Stimulated activated memory B cell treated with anti-CD40 and anti-IgM and Interleukin-4, amounts not matched to agents 10 μg/mL and 1 μg/mL and 100 μg/mL, for 72 hours (primary cell): ENCODE results near the gene BTN1A1.
A peak's percentile ranks its signal among the peaks of the same experiment; 100 is the strongest.
"Not testable (repeated sequence)": the region's sequence is repeated elsewhere in the genome, so short reads cannot be mapped to it uniquely, and the experiment has no call there.

Experiments used
- ATAC-seq: fragments of 150-1000 bp; cut with Tn5 transposase; 2 replicates; pipeline ENCODE4 v1.10.0; 2021
- H3K27ac Mint-ChIP-seq: one replicate; pipeline ENCODE4 v1.8.0; 2022; ENCODE audit warnings: mild to moderate bottlenecking, mixed read lengths
- H3K27me3 Mint-ChIP-seq: one replicate; pipeline ENCODE4 v1.8.0; 2022; ENCODE audit warnings: mixed read lengths
- H3K36me3 Mint-ChIP-seq: one replicate; pipeline ENCODE4 v1.8.0; 2022; ENCODE audit warnings: mixed read lengths
- H3K4me1 Mint-ChIP-seq: one replicate; pipeline ENCODE4 v1.8.0; 2022; ENCODE audit warnings: mixed read lengths
- H3K4me3 Mint-ChIP-seq: one replicate; pipeline ENCODE4 v1.8.0; 2022; ENCODE audit warnings: mild to moderate bottlenecking, moderate library complexity, mixed read lengths
- H3K9me3 Mint-ChIP-seq: one replicate; pipeline ENCODE4 v1.8.0; 2022; ENCODE audit warnings: mixed read lengths

Gene BTN1A1, protein sequence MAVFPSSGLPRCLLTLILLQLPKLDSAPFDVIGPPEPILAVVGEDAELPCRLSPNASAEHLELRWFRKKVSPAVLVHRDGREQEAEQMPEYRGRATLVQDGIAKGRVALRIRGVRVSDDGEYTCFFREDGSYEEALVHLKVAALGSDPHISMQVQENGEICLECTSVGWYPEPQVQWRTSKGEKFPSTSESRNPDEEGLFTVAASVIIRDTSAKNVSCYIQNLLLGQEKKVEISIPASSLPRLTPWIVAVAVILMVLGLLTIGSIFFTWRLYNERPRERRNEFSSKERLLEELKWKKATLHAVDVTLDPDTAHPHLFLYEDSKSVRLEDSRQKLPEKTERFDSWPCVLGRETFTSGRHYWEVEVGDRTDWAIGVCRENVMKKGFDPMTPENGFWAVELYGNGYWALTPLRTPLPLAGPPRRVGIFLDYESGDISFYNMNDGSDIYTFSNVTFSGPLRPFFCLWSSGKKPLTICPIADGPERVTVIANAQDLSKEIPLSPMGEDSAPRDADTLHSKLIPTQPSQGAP

DNA sequence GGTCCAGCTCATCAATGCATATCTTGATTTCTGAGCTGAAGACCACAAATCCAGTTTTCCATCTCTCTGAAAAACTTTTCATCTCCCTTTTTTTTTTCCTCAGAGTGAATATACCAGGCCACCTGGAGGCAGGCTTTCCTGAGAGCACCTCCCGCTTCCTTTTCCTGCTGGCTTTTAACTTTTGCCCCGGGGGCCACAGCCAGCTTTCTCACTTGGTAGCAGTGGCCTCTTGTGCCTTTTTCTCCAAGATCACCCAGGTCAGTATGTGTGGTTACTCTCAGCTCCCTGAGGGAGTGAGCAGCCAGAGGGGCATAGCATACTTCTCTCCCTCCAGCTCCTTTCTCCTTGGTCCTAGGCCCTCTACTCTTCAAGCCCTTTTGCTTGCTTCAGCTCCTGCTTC, at the start of gene BTN1A1:
TSS of gene BTN1A1 (plus strand) at position 202 of the 400 bp plus-strand sequence. CDS start 984 bp downstream, outside the sequence.
- Mint-ChIP-seq H3K27me3 (no peaks in the 10 kb centered on the region), H3K9me3 (no peaks in the 10 kb centered on the region), H3K27ac (peak within 1 kb of the TSS; percentile 69), H3K4me1 (peaks cover 27% of the 10 kb centered on the region), H3K4me3 (peak within 1 kb of the TSS; percentile 88), H3K36me3 (no peaks in the 10 kb centered on the region)
- ATAC-seq: no peak

DNA sequence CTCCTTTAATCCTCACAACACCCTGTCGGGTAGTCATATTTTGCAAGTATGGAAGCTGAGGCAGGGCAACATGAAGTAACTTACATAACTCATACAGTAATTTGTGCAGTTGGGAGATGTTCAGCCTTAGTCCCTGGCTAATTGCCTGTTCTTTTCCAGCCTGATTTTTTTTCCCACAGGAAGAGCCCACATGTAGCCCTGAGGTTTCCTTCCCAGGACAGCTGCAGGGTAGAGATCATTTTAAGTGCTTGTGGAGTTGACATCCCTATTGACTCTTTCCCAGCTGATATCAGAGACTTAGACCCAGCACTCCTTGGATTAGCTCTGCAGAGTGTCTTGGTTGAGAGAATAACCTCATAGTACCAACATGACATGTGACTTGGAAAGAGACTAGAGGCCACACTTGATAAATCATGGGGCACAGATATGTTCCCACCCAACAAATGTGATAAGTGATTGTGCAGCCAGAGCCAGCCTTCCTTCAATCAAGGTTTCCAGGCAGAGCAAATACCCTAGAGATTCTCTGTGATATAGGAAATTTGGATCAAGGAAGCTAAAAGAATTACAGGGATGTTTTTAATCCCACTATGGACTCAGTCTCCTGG, 47.4 kb upstream of the BTN1A1 start:
- H3K4me3 Mint-ChIP-seq: no peak overlapping the region
- H3K4me1 Mint-ChIP-seq: peaks cover 18% of the 10 kb centered on the region
- H3K27me3 Mint-ChIP-seq: no peaks in the 10 kb centered on the region
- no peaks in the 10 kb centered on the region for H3K9me3 Mint-ChIP-seq
- peaks cover 42% of the 10 kb centered on the region for H3K36me3 Mint-ChIP-seq
- H3K27ac Mint-ChIP-seq: no peak overlapping the region
- no peak for ATAC-seq

DNA sequence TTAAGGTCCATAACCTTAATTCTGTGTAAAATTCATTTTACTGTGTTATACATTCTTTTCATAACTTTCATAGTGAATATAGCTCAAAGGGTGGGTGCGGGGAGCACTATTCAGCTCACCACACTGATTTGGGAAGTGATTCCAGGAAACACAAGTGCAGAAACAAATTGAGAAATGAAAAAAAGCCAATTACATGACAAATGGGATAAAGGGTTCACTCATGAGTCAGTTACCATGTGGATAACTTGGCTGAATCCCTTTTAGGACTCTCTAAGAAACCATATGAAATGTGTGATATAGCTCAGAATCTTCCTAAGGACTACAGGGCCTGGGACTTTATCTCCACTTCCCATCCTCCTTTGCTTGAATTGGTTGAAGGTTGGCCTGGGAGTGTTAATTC, 45.5 kb upstream of the BTN1A1 start:
- H3K27ac Mint-ChIP-seq: no peak overlapping the region

DNA sequence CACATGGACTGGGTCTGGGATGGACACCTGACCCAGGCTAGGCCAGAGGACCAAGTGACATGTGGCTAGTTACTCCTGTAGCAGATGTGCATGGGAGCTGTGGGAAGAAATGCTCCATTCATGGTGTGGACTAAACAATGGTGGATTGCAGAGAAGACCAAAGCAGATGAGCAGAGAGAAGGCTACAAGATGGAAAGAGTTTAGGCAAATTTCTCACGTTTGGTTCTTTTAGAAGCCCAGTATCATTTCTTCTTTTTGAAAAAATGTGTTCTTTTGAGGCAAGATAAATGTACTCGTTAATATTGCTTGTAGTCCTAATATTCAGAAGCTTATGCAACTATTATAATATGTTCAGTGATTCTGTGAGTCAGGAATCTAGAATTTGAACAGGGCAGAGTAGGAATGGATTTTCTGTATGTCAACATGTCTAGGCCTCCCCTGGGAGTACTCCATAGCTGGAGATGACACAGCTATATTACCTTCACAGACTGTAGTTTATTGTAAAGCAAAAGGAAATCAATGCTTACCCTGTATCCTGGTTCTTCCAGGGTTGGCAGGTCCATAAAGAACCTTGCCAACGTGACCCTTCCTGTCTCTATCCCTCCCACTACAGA, 44.6 kb upstream of the BTN1A1 start:
- Mint-ChIP-seq H3K4me1 (peaks cover 38% of the 10 kb centered on the region), H3K27me3 (no peaks in the 10 kb centered on the region), H3K27ac (no peak overlapping the region), H3K4me3 (no peak overlapping the region), H3K9me3 (no peaks in the 10 kb centered on the region), H3K36me3 (peaks cover 36% of the 10 kb centered on the region)
- no peak for ATAC-seq

More for the DNA sequence above, 45.5 kb upstream of the BTN1A1 start:
- Mint-ChIP-seq H3K4me3 (no peak overlapping the region), H3K36me3 (peaks cover 39% of the 10 kb centered on the region), H3K9me3 (no peaks in the 10 kb centered on the region), H3K27me3 (no peaks in the 10 kb centered on the region), H3K4me1 (peaks cover 30% of the 10 kb centered on the region)
- ATAC-seq: no peak

DNA sequence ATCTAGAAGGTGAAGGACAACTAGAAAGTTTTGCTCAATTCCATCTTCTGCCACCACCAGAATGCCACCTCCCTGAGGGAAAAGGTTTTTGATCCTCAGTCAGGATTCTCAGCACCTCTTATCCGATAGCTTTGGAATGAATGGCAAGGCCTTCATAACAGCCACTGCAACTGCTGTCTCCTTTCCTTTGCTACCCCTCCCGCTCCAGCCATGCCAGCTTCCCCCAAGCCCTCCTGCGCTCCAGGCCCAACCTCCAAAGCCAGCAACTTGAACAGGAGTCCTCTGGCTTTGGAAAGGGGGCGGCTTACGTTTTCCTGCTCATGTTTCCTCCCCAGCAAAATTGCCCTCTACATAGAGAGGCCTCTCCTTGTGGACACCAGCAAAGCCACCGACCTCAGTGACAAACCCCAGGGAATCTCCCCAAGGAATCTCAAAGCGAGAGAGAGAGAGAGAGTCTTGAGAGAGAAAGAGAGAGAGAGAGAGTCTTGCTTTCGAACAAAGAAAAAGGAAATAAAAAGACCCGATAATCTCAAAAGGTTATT, 42.8 kb upstream of the BTN1A1 start:
- H3K4me3 Mint-ChIP-seq: peak overlapping the region; percentile 99
- ATAC-seq: peak; percentile 25
- no peaks in the 10 kb centered on the region for H3K27me3 Mint-ChIP-seq
- H3K4me1 Mint-ChIP-seq: peaks cover 53% of the 10 kb centered on the region
- H3K9me3 Mint-ChIP-seq: no peaks in the 10 kb centered on the region
- peaks cover 28% of the 10 kb centered on the region for H3K36me3 Mint-ChIP-seq
- peak overlapping the region; percentile 98 for H3K27ac Mint-ChIP-seq

DNA sequence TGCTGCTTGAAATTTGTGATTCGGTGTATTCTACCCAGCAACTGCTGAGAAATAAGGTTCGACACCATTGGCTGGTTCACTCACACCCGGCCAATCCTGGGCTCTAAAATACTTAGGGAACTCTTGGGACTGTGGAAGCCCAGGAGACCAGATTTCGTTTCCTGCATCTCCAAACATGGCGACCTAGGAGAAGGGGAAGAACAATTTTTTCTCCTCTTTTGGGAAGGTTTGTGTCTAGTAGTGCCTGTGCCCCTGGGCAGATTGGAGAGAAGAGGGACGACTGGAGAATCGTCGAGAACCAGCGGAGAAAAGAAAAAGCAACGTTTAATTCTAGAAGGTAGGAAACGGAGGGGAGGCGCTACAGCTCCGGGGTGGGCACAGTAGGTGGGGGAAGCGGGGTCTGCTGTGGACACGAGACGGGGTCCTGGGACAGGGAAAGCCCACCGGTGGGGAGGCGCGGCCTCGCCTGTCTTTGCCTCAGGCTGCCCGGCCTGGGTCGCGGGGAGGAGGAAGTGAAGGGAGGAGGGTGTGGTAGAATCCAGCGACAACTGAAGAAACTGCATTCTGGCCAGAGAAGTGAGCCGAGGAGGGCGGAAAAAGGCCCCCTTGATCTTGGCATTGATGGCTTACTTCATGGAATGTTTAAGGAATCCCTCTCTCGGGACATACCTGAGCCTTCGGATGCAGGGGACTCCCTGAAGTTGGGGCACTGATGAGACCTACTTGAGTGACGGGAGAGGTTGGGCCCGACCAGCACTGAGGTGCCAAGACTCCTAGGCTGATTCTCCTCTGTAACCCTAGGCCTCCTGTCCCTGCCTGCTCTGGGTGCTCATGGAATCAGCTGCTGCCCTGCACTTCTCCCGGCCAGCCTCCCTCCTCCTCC, 42.1 kb upstream of the BTN1A1 start, which contains the start of gene BTN2A1:
TSS of gene BTN2A1 (plus strand) at position 150 of the 883 bp plus-strand sequence. CDS start at position 832, 682 bp downstream.
- peaks cover 34% of the 10 kb centered on the region for H3K36me3 Mint-ChIP-seq
- H3K27ac Mint-ChIP-seq: peak within 1 kb of the TSS; percentile 98
- H3K27me3 Mint-ChIP-seq: no peaks in the 10 kb centered on the region

DNA sequence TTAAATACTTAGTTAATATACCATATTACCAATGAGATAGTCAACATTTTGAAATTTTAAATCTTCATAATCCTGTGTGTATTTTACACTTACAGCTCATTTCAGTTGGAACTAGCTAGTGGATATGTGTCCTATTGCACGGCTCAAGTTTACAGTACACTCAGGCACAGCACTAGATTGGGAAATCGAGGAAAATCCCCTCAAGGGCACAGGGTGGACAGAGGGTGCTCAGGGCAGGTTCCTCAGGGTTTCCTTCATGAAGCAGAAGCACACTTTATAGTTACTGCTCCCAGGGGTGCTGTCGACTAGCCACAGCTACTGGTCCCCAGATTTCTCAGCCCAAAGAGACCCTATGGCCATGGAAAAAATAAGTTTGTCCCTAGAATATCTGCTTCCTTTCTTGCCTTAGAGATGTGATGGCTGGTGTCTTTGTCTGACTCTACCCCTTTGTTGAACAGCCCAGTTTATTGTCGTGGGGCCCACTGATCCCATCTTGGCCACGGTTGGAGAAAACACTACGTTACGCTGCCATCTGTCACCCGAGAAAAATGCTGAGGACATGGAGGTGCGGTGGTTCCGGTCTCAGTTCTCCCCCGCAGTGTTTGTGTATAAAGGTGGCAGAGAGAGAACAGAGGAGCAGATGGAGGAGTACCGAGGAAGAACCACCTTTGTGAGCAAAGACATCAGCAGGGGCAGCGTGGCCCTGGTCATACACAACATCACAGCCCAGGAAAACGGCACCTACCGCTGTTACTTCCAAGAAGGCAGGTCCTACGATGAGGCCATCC, 40.9 kb upstream of the BTN1A1 start:
- peak overlapping the region; percentile 98 for H3K27ac Mint-ChIP-seq
- peak overlapping the region; percentile 71 for H3K4me3 Mint-ChIP-seq
- ATAC-seq: no peak
- no peaks in the 10 kb centered on the region for H3K27me3 Mint-ChIP-seq
- H3K9me3 Mint-ChIP-seq: no peaks in the 10 kb centered on the region
- peaks cover 72% of the 10 kb centered on the region for H3K4me1 Mint-ChIP-seq
- peaks cover 46% of the 10 kb centered on the region for H3K36me3 Mint-ChIP-seq

More for the DNA sequence above, 42.1 kb upstream of the BTN1A1 start, which contains the start of gene BTN2A1:
- no peaks in the 10 kb centered on the region for H3K9me3 Mint-ChIP-seq
- peak within 1 kb of the TSS; percentile 99 for H3K4me3 Mint-ChIP-seq
- H3K4me1 Mint-ChIP-seq: peaks cover 60% of the 10 kb centered on the region
- peak; percentile 99 for ATAC-seq

DNA sequence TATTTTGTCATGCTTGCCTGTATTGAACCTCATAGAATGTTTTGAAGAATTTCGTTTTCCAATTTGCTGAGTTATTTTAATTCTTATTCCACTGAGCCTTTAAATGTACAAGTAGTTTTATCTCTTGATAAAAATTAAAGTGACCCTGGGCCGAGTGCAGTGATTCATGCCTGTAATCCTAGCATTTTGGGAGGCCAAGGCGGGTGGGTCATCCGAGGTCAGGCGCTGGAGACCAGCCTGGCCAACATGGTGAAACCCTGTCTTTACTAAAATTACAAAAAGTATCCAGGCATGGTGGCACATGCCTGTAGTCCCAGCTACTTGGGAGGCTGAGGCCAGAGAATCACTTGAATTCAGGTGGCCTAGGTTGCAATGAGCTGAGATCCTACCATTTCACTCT, 38.8 kb upstream of the BTN1A1 start:
- H3K36me3 Mint-ChIP-seq: peaks cover 65% of the 10 kb centered on the region
- not testable (repeated sequence) for H3K27ac Mint-ChIP-seq, ATAC-seq, H3K9me3 Mint-ChIP-seq, H3K4me3 Mint-ChIP-seq, H3K27me3 Mint-ChIP-seq
- peaks cover 77% of the 10 kb centered on the region for H3K4me1 Mint-ChIP-seq

DNA sequence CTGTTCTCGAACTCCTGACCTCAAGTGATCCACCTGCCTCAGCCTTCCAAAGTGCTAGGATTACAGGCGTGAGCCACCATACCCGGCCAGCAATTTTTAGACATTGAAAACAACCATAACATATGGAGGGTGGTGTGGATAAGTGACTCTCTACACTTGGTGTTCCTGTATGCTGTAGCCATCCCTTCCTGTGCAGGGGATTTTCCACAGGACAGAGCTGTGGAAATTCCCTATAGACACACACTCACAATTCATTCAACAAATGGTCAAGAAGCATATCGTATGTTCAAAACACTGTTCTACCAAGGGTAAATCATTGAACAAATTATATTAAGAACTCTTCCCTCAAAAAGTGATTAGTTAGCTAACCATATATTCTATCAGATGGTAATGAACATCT, 36.1 kb upstream of the BTN1A1 start:
- H3K27me3 Mint-ChIP-seq: no peaks in the 10 kb centered on the region
- ATAC-seq: no peak
- H3K4me3 Mint-ChIP-seq: no peak overlapping the region
- H3K4me1 Mint-ChIP-seq: peaks cover 73% of the 10 kb centered on the region
- H3K27ac Mint-ChIP-seq: peak overlapping the region; percentile 31
- H3K36me3 Mint-ChIP-seq: peaks cover 80% of the 10 kb centered on the region
- no peaks in the 10 kb centered on the region for H3K9me3 Mint-ChIP-seq

DNA sequence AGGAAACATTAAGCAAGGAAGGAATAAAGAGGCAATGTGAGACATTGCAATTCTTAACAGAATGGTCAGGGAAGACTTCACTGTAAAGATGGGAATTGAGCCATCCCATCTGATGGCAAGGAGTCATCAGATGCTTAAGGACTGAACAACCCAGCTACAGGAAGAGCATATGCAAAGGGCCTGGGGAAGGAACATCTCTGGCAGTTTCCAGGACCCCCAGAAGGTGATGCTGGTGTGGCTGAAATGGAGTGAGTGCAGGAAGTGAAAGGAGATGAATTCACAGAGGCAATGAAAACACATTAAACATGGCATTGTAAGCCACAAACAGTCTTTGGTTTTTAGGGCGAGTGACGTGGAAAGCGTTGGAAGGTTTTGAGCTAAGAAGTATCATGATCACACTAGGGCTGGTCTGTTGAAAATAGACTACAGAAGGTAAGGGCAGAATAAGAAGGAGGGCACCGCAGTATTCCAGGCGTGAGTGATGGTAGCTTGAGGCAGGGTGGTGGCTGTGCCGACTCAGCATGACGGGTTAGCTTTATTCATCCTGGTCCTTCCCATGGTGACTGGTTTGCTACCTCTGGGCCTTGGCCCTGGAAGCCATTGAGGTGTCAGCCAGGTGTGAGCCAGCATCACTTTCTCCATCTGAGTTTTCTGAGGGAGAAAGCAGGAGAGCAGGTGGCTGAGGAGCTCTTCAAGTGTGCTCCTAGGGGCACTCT, 35.5 kb upstream of the BTN1A1 start:
- H3K27ac Mint-ChIP-seq: peak overlapping the region; percentile 31
- peaks cover 78% of the 10 kb centered on the region for H3K36me3 Mint-ChIP-seq
- H3K4me1 Mint-ChIP-seq: peaks cover 70% of the 10 kb centered on the region
- no peak overlapping the region for H3K4me3 Mint-ChIP-seq
- no peak for ATAC-seq
- no peaks in the 10 kb centered on the region for H3K27me3 Mint-ChIP-seq
- no peaks in the 10 kb centered on the region for H3K9me3 Mint-ChIP-seq

DNA sequence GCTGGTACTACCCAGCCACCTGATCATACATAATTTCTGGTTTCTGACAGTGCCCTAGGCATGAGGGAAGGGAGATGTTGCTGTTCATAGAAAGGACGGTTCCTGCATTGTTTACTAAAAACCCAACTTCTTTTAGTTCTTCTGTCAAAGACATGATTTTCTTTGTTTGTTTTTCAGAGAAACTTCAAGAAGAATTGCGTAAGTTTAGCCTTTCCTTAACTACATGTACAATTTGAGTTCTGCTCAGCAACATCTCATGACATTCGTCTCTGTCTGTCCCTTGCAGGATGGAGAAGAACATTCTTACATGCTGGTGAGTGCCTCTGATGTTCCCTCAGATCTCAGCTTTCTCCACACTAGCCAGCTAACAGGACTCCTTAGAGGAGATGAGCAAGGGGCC, 34.3 kb upstream of the BTN1A1 start:
- no peak for ATAC-seq
- H3K9me3 Mint-ChIP-seq: no peaks in the 10 kb centered on the region
- peaks cover 58% of the 10 kb centered on the region for H3K4me1 Mint-ChIP-seq
- H3K36me3 Mint-ChIP-seq: peaks cover 75% of the 10 kb centered on the region
- no peak overlapping the region for H3K4me3 Mint-ChIP-seq
- no peak overlapping the region for H3K27ac Mint-ChIP-seq
- no peaks in the 10 kb centered on the region for H3K27me3 Mint-ChIP-seq

DNA sequence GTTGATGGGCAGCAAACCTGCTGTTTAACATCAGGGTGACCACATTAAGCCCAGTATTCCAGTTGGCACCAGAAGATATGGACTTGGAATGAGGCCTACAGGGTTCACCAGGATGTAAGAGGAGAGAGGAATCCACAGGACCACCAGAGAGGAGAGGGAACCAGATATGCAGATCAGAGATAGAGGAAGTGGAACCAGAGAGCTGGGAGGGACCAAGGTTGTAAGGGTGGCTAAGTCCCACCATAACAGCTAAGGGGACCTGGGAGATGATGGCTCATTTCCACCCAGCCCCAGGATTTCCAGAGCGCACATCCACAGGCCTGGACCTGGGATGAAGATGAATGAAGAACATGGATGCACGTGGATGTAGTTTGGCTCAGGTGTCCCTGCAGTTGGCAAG, 31.3 kb upstream of the BTN1A1 start:
- Mint-ChIP-seq H3K4me3 (no peak overlapping the region), H3K4me1 (peaks cover 46% of the 10 kb centered on the region), H3K36me3 (peaks cover 76% of the 10 kb centered on the region), H3K27ac (peak overlapping the region; percentile 62), H3K27me3 (no peaks in the 10 kb centered on the region), H3K9me3 (peaks cover 8% of the 10 kb centered on the region)
- peak; percentile 47 for ATAC-seq

DNA sequence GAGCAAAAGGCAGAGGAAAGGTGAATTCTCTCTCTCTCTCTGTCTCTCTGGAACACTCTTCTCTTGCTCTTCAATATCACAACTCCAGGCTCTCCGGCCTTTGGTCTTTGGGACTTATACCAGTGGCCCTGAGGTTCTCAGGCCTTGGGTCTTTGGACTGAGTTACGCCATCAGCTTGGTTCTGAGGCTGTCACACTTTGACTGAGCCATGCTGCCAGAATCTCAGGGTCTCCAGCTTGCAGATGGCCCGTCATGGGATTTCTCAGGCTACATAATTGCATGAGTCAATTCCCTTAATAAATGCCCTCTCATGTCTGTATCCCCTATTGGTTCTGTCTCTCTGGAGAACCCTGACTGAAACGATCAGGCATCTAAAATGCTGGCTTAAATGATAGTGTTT, 29.5 kb upstream of the BTN1A1 start:
- no peak for ATAC-seq
- peaks cover 8% of the 10 kb centered on the region for H3K9me3 Mint-ChIP-seq
- H3K36me3 Mint-ChIP-seq: peaks cover 59% of the 10 kb centered on the region
- H3K4me1 Mint-ChIP-seq: peaks cover 45% of the 10 kb centered on the region
- no peaks in the 10 kb centered on the region for H3K27me3 Mint-ChIP-seq
- peak overlapping the region; percentile 100 for H3K27ac Mint-ChIP-seq
- H3K4me3 Mint-ChIP-seq: no peak overlapping the region
